Measurements from ENCODE around the gene RAI1. TPM values are rescaled to one million over a fixed set of nuclear protein-coding genes. Genes with fewer than 3 reads are reported as not detected.
A peak's percentile ranks its signal among the peaks of the same experiment; 100 is the strongest.

RAI1 gene
- total and polyA plus RNA-seq, 2 of the 13 experiments (the other 11 are each of a cell fraction or from before 2014, with no cell fraction given) = 3.4 to 5.2 TPM

GRCh38 chr17:17729620-17730249 lies 48.5 kb downstream of the RAI1 start:
- no peak for TF ChIP-seq ZNF549 (CRISPR knock-in tag; IDR thresholded peaks at IDR 0.05)
- 0 out of 2 replicates have a peak, but pooled peaks have one; percentile 52 for TF ChIP-seq RAD21 (CRISPR knock-in tag; IDR thresholded peaks at IDR 0.05)
- TF ChIP-seq RCOR2 (CRISPR knock-in tag; IDR thresholded peaks at IDR 0.05) = no peak
- peak; percentile 63 for TF ChIP-seq BCL6 (CRISPR knock-in tag; IDR thresholded peaks at IDR 0.05)
- TF ChIP-seq SAP130 (CRISPR knock-in tag; IDR thresholded peaks at IDR 0.05; ENCODE audit: low read depth) = 0 out of 2 replicates have a peak, but pooled peaks have one; percentile 22
- no peak for TF ChIP-seq NR0B2 (CRISPR knock-in tag; IDR thresholded peaks at IDR 0.05)
- no peak for TF ChIP-seq MIER3 (CRISPR knock-in tag; IDR thresholded peaks at IDR 0.05; ENCODE audit: borderline replicate concordance)
- TF ChIP-seq STAG1 (CRISPR knock-in tag; IDR thresholded peaks at IDR 0.05) = peak; percentile 74
- TF ChIP-seq SMC3 (IDR thresholded peaks at IDR 0.05; ENCODE audit: low read length) = peak; percentile 73
- TF ChIP-seq ZNF607 (CRISPR knock-in tag; IDR thresholded peaks at IDR 0.05; ENCODE audit: borderline replicate concordance) = 0 out of 2 replicates have a peak, but pooled peaks have one; percentile 41
- TF ChIP-seq TFAP4 (IDR thresholded peaks at IDR 0.05; ENCODE audit: borderline replicate concordance, low read depth) = peak; percentile 31; the same call in 1 of the 2 replicates
- 0 out of 2 replicates have a peak, but pooled peaks have one; percentile 18 for TF ChIP-seq ZFX (CRISPR knock-in tag; IDR thresholded peaks at IDR 0.05; ENCODE audit: low read depth)
- peak; percentile 77 for TF ChIP-seq XRCC5 (optimal IDR thresholded peaks at IDR 0.05; ENCODE audit: low read length)
- TF ChIP-seq CTCF (CRISPR knock-in tag; IDR thresholded peaks at IDR 0.05) = peak; percentile 86
- no peak for TF ChIP-seq ZSCAN5A (CRISPR knock-in tag; IDR thresholded peaks at IDR 0.05; ENCODE audit: borderline replicate concordance)
- TF ChIP-seq BHLHE40 (IDR thresholded peaks at IDR 0.05; ENCODE audit: low read length) = 0 out of 2 replicates have a peak, but pooled peaks have one; percentile 21
- no peak for TF ChIP-seq ZNF552 (CRISPR knock-in tag; IDR thresholded peaks at IDR 0.05; ENCODE audit: borderline replicate concordance)
- H2AFZ ChIP-seq (ENCODE audit: low read length) = no peak overlapping the region
- peaks cover 5% of the 10 kb centered on the region; the same call in 1 of the 2 replicates for H3K4me1 ChIP-seq (ENCODE audit: insufficient read depth, low read length)
- peak; percentile 91 for ATAC-seq
- H3K36me3 ChIP-seq (replicated peaks in 1 of 2; ENCODE audit: control insufficient read depth in 1 of 2, insufficient read depth in 2 of 2, low read length in 2 of 2) = peaks cover 10 to 23% of the 10 kb centered on the region in 2 experiments
- H3K4me3 ChIP-seq (replicated peaks in 1 of 3; ENCODE audit: insufficient read depth in 1 of 3, low read depth in 2 of 3, low read length in 3 of 3) = no peak overlapping the region
- H3K27me3 ChIP-seq (ENCODE audit: control insufficient read depth in 1 of 2, insufficient read depth in 2 of 2, low read length in 2 of 2) = no peaks in the 10 kb centered on the region
- CTCF ChIA-PET (ENCODE audit: low intra/inter-chr PET ratio, low total read pairs) = interaction anchor here (0.8 to 1.6 kb wide), 2 partner anchors 49 to 130 kb away, joined by 3 to 8 read pairs; no protein-coding TSS in a partner anchor
- H3K9me3 ChIP-seq (ENCODE audit: low read length) = no peaks in the 10 kb centered on the region
- POLR2A ChIA-PET = no interaction called here
- WGBS (ENCODE audit: low lambda C conversion rate) = 66% methylated on average over 5 of the region's 5 CpGs
- no peak overlapping the region for H3K27ac ChIP-seq (ENCODE audit: extremely low read length, insufficient read depth, low read length)
- BruUV-seq (replicated peaks) = no TSS peak
- peaks cover 20% of the 10 kb centered on the region for H3K79me2 ChIP-seq (ENCODE audit: insufficient read depth, low read length)
- intact Hi-C loops (cut with micrococcal nuclease; ENCODE audit: unreplicated experiment) (loop anchor here (10.0 kb wide), 1 partner anchor 65 kb away; no protein-coding TSS in a partner anchor), in situ Hi-C loops (cut with HindIII; ENCODE audit: extremely low pct_ligation_motif_present, low pct_unique_long_range_greater_than_20kb) (no loop called here)
- no peak overlapping the region for H3K9ac ChIP-seq (ENCODE audit: insufficient read depth, low read depth, low read length)
- peaks cover 33% of the 10 kb centered on the region for H4K20me1 ChIP-seq (ENCODE audit: insufficient read depth, low read length)
- FAIRE-seq = peak; percentile 70
- H3K4me2 ChIP-seq (ENCODE audit: low read depth, low read length) = no peak overlapping the region
- peak; percentile 30 for DNase-seq (ENCODE audit: low spot score)

All from HepG2 (cell line).